GM23248 (cell line): ENCODE results near the gene ZBTB9.

Experiments used
- EZH2 ChIP-seq: fragments of 200-600 bp; sonication (generic); IDR thresholded peaks from 2 replicates; pipeline ENCODE4 v1.6.1; 2018; ENCODE audit warnings: antibody characterized with exemption, mild to moderate bottlenecking; ENCODE audit not compliant: insufficient read depth, poor library complexity, severe bottlenecking
- EZH2phosphoT487 ChIP-seq: fragments of 200-600 bp; sonication (generic); IDR thresholded peaks from 2 replicates; pipeline ENCODE4 v1.6.1; 2018; ENCODE audit warnings: antibody characterized with exemption, moderate library complexity, mild to moderate bottlenecking, low read depth; ENCODE audit not compliant: insufficient read depth

GRCh38 chr6:33505548-33506370 is 51.4 kb downstream of the ZBTB9 start:
- TF ChIP-seq EZH2phosphoT487: no peak
- TF ChIP-seq EZH2: no peak
